ENCODE measurements around the gene KCNJ5.
A peak's percentile ranks its signal among the peaks of the same experiment; 100 is the strongest.

Gene KCNJ5

DNA sequence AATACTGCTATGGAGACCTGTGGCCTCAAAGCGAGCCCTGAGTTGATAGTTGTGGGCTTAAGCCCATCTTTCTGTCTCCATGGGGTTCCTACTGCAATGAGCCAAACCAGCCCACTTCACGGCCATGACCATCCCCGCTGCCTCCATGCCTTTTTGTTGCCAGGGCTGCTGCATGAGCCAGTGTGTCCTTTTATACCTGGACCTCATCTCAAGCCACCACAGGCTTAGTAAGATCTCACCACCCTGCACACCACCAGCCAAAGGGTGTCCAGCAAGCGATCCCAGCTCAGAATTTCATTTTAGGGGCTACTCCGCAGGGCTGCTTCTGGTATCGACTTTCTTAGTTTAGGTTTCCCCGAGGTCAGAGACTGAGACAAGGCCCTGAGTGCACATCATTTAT, 43.2 kb downstream of the KCNJ5 start:
- no peak for DNase-seq

DNA sequence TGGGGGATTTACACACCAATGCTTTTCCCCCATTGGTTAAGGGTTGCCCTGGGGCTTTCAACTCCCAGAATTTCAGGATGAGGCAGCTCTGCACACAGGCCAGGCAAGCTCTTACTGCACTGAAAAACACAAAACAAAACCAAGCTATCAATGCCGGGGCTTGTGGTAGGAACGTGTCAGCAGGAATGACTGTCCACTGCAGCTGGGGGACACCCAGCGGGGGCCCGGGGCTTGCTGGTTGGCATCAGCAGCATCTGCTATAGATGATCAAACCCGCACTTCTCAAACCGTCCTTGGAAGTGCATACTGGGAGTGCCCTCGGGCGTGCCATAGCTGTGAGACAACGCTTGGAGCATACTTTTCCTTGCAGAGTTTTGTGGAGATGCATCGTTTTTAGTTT, 43.8 kb downstream of the KCNJ5 start:
- no peak for DNase-seq

DNA sequence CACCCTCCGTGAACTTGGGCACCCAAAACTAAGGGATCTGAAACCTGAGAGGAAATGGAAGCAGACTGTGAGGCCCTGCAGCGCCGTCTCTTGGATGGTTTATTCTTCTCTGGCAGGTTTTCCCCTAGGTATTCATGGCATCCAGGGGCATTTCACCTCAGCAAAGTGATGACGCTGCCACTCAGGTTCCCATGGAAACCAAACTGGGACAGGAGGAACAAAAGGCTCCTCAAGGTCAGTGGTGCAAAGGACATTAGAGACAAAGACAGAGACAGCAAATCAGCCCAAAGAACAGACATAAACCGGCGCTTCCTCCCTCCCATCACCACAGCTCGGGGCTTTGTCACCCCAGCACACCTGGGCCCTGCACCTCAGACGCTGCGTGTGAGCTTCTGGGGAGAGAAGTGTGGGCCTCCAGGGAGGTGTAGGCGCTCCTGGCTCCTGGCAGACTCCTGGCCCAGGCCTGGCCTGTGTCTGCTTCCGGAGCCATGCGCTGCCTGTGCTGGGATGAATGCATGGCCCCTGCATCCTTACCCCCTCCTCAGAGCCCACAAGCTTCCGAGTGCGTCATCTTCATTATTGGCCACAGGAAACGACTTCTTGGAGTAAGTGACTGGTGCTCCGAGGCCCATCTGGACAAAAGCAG, 45.6 kb downstream of the KCNJ5 start:
- peak; percentile 25 for DNase-seq

DNA sequence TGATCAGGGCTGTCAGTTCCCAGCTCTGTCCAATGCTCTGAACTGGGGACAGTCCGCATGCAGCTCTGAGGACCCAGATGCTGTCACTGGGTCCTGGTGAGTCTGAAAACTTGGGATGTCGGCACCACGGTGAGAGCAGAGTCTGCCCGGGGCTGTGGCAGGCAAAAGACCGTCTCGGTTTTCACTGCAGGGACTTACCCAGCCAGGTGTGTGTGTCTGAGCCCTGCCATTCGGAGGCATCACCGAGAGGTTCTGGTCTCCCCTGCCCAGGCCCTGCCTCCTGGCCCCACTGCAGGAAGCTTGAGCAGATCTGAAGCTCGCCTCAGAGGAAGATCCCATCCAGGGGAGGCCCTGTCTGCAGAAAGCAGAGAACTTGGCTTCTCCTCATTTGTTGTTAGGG, 46.3 kb downstream of the KCNJ5 start:
- no peak for DNase-seq

DNA sequence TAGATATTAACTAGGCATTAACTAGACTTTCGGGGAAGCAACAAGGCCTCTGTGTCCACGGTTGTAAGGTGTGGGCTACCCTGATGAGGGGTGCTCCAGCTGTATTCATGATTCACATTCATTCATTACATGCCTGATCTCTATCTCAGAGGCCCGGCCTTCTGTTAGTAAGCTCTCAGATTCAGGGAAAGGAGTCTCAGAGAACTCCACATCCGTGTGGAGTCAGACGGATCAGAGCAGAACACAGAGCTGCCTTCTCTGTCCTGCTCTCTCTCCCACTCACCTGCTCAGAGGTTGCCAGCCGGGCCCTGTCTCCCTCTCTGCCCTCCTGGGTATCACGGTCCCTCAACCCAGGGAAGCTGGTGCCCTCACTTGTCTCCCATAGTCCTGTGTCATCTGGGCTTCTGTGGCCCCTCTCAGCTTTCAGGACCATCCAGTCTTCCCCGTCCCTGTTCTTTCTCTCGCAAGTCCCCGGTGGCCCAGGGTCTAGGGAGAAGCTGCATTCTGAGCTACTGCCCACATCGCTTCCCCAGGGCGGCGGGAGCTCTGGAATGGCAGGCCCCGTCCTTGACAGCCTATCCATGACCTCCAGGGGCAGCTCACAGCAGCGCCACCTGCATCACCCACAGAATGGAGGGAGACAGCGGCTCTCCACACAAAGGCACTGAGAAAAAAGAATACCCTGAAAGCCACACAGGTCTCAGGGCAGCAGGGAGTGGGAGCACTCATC, 47.2 kb downstream of the KCNJ5 start:
- DNase-seq = no peak

DNA sequence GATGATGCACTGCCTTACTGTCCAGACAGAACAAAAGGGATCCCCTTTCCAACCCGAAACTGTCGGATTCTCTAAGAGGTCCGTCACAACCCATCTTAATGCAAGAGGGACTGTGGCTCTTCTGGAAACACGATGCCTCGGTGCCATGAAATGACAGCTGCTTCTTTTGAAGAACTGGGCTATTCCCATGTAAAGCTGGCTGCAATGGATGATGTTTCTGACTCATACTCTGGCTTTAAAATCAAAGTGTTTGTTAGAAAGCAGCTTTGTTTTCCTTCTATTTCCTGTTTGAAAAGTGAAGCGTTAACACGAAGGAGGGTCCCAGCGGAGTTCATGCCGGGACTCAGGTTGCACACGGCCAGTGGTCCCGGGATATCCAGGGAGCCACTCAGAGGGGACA, 48.4 kb downstream of the KCNJ5 start:
- no peak for DNase-seq

DNA sequence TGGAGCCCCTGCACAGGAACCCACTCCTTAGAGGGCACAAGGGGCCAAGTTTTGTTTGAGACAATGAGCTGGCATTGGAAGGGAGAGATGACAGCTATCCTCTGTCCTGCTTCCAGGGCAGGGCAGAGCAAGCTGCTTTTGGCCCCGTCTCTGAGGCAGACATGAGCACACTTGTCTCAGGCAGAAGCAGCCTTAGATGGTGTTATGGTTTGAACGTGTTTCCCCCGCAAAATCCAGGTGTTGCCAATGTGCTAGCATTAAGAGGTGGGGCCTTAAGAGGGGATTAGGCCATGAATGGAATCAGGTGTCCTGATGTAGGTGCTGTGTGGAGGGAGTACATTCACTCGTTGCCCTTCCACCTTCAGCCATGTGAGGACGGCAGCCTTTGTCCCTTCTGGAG, 49.0 kb downstream of the KCNJ5 start:
- no peak for DNase-seq

DNA sequence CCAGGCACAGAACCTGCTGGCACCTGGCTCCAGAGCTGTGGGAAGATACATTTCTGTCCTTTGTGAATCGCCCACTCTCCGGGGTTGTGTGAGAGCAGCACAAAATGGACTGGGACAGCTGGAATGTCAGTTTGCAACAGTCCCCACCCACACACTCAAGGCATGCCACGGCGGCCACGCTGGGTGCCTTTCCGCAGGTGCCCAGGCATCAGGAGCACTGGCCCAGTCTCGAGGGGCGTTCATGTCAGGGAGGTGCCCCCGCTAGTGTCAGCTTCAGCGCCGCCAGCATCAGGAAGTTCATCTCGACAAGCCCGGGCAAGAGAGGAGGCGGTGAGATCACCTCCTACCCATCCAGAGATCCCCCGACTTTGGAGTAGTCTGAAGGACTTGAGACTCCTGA, 49.4 kb downstream of the KCNJ5 start:
- no peak for DNase-seq

DNA sequence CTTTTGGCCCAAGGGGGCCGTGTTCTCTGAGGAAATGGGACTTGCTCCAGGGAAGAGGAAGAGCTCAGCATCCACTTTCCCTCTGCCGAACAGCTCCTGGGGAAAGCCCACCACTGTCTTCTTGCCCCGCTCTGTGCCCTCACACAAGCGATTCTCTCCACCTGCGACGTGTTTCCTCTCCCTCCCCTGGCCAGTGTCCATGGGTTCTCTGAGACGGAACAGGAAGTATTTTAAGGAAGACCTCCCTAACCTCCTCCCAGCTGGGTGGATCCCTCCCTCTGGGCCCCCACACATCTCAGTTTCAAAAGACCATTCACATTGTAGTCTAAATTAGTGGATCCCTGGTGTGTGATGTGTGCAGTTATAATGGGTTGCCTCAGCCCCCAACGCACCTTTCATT, 50.0 kb downstream of the KCNJ5 start:
- no peak for DNase-seq

DNA sequence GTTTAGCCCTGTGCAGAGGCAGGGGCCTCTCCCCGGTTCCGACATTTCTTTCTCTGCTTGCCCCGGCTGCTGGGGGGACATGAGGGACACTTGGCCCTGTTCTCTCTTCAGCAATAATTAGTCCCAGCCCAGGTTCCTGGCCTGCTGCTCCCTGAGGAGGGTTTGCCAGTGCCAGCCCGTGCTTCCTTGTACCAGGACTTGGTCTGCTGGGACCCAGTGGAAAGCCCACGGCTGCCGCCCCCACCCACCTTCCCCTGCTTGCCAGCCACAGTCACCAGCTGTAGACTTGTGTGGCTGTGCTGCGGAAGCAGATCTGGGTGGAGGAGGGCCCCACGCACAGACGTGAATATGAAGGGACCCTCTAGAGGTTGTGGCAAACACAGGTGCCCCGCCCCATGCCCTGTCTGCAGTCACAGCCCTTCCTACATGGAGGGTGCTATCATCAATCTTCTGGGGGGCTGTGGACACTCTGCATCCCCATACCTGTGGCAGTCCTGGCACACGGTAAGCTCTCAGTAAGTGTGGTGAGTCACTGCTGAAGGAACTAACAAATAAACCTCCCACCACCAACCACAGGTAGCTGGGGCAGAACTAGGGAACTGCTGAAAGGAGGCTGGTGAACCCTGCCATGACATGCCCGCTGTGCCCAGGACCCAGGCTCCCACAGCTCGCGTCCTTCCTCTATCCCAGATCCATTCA, 50.6 kb downstream of the KCNJ5 start:
- no peak for DNase-seq

DNA sequence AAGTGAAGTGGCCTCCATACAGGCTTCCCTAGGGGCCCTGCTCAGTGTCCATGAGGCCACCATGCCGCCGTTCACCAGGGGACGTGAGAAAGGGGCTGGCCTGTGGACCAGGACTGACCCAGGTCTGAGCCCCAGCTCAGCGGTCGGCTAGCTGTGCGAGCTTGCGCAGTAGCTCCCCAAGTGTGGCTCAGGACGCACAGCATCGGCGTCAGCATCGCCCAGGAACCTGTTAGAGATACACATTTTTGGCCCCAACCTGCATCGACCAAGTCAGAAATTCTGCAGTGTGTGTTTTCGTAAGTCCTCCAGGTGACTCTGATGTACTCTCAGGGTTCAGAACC, 51.1 kb downstream of the KCNJ5 start:
- DNase-seq = no peak

DNA sequence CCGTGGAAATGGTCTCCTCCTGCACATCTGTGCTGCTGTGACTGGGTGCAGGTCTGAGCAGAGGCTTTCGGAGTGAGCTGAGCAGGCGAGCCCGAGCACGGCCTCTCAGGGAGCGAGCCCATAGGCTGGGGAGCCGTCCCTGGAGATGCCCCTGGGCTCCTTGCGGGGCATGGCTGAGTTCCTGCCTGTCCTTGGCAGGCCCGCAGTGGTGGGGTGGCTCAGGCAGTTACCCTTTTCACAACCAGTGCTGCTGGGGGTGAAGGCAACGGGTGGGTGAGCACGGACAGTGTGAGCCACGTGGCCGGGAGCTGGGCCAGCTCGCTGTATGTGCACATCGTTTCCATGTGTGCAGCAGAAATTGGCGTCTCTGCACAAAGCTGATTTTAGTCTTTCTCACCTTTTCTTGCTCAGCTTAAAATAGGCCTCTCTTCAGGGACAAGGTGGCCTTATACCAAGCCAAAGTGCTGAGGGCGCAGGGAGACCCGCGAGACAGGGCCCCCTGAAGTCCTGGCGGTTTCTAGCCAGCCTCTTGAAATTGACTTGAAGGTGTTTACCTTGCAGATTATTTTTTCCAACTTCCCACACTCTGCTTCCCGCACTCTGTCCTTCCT, 51.8 kb downstream of the KCNJ5 start, which contains the start of gene TP53AIP1:
TP53AIP1 (minus strand) TSS at position 55 of the 611 bp plus-strand sequence. CDS start 5,053 bp downstream, outside the sequence.
- no peak for DNase-seq

DNA sequence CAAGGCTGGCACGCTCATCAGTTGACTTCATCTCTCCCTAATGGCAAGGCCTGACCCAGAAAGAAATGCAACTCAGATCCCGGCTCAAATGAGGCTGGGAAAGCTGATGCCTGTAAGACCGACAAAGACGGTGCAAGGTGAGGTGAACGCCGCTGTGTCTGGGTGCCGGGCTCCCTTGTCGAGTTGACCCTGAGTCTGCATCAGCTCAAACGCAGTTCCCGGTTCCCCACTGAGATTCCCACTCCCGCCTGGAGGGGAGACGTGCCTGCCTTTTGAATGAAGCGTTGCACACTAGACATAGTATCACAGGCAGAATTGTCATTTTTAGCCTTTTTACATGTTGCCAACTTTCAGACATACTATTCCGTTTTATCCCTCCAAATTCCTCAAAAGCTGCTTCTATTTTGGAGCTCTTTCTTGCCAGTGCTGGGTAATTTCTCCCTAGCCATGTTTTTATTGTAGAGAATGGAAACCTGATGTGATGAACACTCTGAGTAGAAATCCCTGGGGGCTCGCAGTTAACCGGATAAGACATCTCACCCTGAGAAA, 52.3 kb downstream of the KCNJ5 start:
- no peak for DNase-seq

DNA sequence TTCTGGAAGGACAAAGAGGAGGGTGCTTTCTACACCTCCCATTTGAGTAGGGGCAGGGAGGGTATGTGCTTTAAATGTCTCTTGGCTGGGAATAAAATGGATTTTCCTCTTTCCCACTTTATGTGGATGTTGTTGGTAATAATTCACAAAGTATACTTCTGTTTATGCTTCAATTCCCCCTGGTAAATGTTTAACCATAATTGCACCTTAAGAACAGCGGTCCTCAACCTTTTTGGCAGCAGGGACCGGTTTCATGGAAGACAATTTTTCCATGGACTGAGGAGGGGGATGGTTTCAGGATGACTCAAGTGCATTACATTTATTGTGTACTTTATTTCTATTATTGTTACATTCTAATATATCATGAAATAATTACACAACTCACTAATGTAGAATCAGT, 55.5 kb downstream of the KCNJ5 start:
- DNase-seq = no peak

DNA sequence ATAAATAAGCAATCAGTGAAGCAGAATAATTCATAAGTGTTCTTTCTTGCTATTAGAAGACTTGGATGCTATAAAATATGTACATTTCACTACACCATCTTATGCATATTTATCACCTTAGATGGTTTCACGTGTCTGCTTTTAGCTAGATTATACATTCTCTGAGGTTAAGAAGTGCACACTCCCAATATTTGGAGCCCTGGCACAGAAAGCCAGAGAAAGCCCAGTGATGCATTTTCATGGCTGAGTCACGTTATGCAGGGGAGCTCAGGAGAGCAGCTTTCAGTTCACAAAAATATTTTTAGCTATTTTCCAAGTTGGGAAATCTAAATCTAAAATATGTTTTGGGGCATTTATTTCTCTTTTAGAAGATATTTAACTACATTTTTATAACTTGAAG, 56.6 kb downstream of the KCNJ5 start:
- DNase-seq = no peak

DNA sequence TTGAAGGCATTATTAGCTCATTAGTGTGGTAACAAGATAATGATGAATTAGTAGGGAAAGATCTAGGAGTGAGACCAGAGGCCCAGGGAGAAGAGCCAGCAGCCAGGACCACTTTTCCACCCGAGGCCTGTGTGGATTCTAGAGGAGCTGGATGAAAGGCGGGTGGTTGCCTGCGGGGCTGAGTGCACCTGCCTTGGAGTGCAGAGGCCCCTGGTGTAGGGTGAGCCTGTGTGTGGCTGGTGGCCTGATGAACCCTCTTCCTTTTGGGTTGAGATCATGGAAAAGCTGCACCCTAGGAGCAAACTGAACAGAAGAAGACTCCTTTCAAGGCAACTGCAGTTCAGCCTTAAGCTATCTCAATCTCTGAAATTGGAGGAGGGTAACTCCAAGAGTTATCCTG, 57.4 kb downstream of the KCNJ5 start:
- peak; percentile 24 for DNase-seq

DNA sequence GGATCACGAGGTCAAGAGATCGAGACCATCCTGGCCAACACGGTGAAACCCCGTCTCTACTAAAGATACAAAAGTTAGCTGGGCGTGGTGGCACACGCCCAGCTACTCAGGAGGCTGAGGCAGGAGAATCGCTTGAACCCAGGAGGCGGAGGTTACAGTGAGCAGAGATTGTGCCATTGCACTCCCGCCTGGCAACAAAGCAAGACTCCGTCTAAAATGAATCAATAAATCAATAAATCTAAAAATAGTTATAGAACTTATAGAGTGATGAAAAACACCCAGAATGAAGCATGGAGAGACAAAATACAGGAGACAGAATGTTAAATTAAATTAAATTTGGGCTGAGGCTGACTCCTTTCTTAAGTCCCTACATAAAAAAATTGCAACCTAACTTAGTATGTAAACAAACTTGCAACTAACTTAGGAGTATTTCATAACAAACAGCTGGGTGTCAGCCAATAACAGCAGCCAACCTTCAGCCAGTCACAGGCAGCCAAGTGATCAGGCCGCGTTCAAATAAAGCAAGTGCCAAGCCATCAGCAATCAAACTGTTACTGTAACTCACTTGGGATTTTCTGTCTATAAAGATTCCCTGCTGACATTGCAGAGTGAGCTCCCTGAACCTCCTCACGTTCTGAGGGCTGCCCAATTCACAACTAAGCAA, 58.8 kb downstream of the KCNJ5 start:
- DNase-seq = no peak

DNA sequence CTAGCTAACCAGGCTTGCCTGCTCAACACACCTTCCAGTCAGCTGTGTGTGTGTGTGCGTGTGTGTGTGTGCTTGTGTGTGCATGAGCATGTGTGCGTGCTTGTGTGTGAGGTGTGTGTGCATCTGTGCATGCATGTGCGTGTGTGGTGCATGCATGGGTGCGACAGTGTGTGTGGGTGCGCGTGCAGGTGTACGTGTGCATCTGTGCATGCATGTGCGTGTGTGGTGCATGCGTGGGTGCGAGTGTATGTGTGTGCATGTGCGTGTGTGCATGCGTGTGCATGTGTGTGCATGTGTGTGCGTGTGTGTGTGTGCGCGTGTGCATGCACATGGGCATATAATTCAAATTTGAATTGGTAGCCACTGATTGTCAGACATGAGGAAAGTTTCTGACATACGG, 62.0 kb downstream of the KCNJ5 start:
- no peak for DNase-seq

DNA sequence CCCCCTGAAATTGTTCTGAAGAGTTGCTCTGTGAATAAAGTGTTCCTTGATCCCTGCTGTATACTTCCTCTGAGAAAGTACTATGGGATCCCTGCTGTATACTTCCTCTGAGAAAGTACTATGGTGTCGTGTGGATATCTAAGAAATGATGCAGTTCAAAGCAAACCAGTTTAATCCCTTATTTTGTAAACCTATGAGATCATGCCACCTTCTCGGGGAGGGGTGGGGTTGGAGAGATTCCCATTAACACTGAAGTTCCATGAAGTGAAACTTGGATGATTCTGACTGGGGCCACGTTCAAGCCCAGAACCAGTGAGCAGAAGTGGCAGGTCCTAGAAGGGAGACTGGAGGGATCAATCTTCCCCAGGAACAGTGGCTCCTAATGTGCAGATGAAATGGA, 64.5 kb downstream of the KCNJ5 start:
- no peak for DNase-seq

DNA sequence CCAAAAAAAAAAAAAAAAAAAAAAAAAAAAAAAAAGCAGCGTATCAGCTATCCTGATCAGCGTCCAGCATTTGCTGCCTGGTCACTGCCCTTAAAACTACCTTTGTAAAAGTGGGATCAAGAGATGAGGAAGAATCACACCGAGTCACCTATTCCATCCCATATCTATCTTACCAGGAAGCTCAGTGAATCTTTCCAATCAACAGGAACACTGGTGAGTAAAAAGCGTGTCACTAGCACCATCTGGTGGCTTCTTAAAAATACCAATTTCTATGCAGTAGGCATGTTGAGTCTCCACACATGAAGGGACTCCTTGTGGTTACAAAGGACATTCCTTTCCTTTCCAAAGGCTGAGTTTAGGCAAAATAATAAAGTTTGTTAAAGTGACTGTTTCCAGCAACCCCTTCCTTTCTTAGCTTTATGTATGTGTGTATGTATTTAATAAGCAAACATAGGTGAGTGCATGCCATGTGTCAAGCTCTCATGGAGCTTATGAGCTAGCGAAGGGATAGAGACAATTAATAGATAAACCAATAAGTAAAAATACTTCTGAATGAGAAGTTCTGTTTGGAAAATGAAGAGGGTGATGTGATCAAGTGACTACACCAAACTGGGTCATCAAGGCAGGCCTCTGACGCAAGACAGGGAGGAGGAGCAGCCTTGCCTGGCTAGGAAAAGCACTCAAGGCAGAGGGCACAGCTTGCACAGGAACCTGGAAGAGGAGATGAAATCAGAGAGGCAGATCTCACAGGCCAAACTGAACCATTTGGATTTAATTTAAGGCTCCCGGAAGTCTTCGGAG, 65.4 kb downstream of the KCNJ5 start:
- DNase-seq = peak; percentile 83

DNA sequence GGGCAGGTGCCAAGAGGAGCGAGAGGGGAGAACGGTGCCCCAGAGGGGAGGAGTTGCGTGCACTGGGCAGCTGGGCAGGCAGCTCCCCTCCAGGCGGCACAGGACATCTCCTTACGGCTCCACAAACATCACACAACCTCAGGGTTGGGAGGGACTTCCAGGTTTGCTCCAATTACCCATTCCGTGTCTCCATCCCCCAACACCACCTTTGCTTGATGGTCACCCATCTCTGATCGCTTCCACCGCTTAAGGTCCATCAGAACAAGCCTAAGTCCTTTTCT, 66.0 kb downstream of the KCNJ5 start:
- no peak for DNase-seq

DNA sequence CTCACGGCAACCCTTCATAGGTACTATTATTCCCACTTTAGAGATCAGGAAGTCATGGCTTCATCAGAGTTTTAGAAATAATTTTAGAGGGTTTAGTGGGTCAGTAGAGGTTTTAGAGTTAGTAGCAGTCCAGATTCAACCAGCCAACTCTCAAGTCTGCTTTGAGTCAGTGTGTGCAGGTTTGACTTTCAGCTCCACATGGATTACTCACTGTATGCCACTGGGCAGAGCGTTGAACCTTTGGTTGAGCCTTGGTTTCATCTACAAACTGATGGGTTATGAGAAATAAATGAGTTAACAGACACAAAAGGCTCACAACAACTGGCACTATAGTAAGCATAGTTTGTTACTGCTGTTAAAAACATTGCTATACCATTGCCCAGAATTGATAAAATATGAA, 70.5 kb downstream of the KCNJ5 start:
- no peak for DNase-seq
